Endothelial cell of umbilical vein (primary cell): ENCODE data around the gene PCTP. TPM values are rescaled to one million over a fixed set of nuclear protein-coding genes. Genes with fewer than 3 reads are reported as not detected.

Experiments used
- BruUV-seq: library from RNA; stranded (reverse); fragments of 400-500 nt; replicated peaks from 2 replicates; lab custom pipeline; 2021; lab: Mats Ljungman, UMichigan
- CTCF ChIA-PET: fragments of 300-600, 350-600 bp; sonication (Branson Sonifier 250); formaldehyde crosslinking; loops from one replicate; lab custom pipeline; 2021; ENCODE audit warnings: antibody characterized with exemption, inconsistent platforms; lab: Charles Lee
- POLR2A ChIA-PET: fragments of 300-600, 350-600 bp; sonication (Branson Sonifier 250); formaldehyde crosslinking; loops from one replicate; lab custom pipeline; 2021; ENCODE audit warnings: antibody characterized with exemption, inconsistent platforms; lab: Charles Lee
- DNase-seq: peaks from one replicate; pipeline ENCODE4 v3.0.0-alpha.2; 2011; ENCODE audit warnings: low read depth, low spot score
- FAIRE-seq: peaks from 2 replicates; lab custom pipeline; 2011; peaks lifted over from hg19 to GRCh38; lab: Jason Lieb, UNC
- H2AFZ ChIP-seq: 2 replicates; pipeline ENCODE4 v1.6.0; 2012; ENCODE audit warnings: low read depth, low read length, control low read depth, inconsistent platforms
- H3K27ac ChIP-seq: 2 replicates; pipeline ENCODE4 v1.5.1; 2011; ENCODE audit warnings: low read depth, mild to moderate bottlenecking, control low read depth, low read length, moderate library complexity; ENCODE audit not compliant: insufficient read depth
- H3K27me3 ChIP-seq, 2 experiments: 2 replicates each; pipeline versions ENCODE4 v1.6.0 to v1.6.1; 2011; ENCODE audit warnings: low read length in 2 of 2, mixed read lengths in 1 of 2; ENCODE audit not compliant: control insufficient read depth in 2 of 2, insufficient read depth in 2 of 2
- H3K36me3 ChIP-seq, 2 experiments: 2 replicates in 1 of 2; 3 replicates in 1 of 2; pipeline ENCODE4 v1.5.1; 2011; ENCODE audit warnings: low read length in 2 of 2, mild to moderate bottlenecking in 1 of 2, moderate library complexity in 1 of 2; ENCODE audit not compliant: control insufficient read depth in 2 of 2, insufficient read depth in 2 of 2; ENCODE audit errors: extremely low read depth in 1 of 2
- H3K4me1 ChIP-seq: 3 replicates; pipeline ENCODE4 v1.5.1; 2011; ENCODE audit warnings: mild to moderate bottlenecking, low read length; ENCODE audit not compliant: control insufficient read depth, insufficient read depth; ENCODE audit errors: extremely low read depth
- H3K4me2 ChIP-seq: 2 replicates; pipeline ENCODE4 v1.6.1; 2011; ENCODE audit warnings: low read length, control low read depth, mixed read lengths; ENCODE audit not compliant: insufficient read depth
- H3K4me3 ChIP-seq, 3 experiments: fragments of 200-600 bp in 1 of 3; sonication (generic), shearing (Covaris generic) in 1 of 3; replicated peaks in 1 of 3; 2 replicates each; pipeline ENCODE4 v1.5.1; 2011 to 2016; ENCODE audit warnings: control low read depth in 3 of 3, low read length in 3 of 3, mild to moderate bottlenecking in 2 of 3, inconsistent platforms in 1 of 3, low read depth in 1 of 3, moderate library complexity in 1 of 3; ENCODE audit not compliant: insufficient read depth in 1 of 3
- H3K79me2 ChIP-seq: 2 replicates; pipeline ENCODE4 v1.6.0; 2012; ENCODE audit warnings: low read length, inconsistent platforms; ENCODE audit not compliant: control insufficient read depth, insufficient read depth
- H3K9ac ChIP-seq: replicated peaks from 2 replicates; pipeline ENCODE3; 2011; ENCODE audit warnings: low read length, control low read depth; ENCODE audit not compliant: insufficient read depth; ENCODE audit errors: extremely low read depth
- H3K9me1 ChIP-seq: replicated peaks from 3 replicates; pipeline ENCODE4 v1.6.0; 2011; ENCODE audit warnings: mild to moderate bottlenecking, low read length; ENCODE audit not compliant: control insufficient read depth, insufficient read depth; ENCODE audit errors: extremely low read depth
- H3K9me3 ChIP-seq: replicated peaks from 2 replicates; pipeline ENCODE4 v1.5.1; 2012; ENCODE audit warnings: low read length, inconsistent platforms; ENCODE audit not compliant: control insufficient read depth, insufficient read depth
- H4K20me1 ChIP-seq: replicated peaks from 2 replicates; pipeline ENCODE3; 2011; ENCODE audit warnings: mild to moderate bottlenecking, low read length; ENCODE audit not compliant: control insufficient read depth, insufficient read depth; ENCODE audit errors: extremely low read depth
- CTCF ChIP-seq, 2 donors: IDR thresholded peaks; 1 replicate in 1 of 2; 2 replicates in 1 of 2; pipeline ENCODE4 v1.5.1; 2011; ENCODE audit warnings: low read length in 2 of 2, mild to moderate bottlenecking in 2 of 2, moderate library complexity in 2 of 2, control low read depth in 1 of 2, inconsistent platforms in 1 of 2, low read depth in 1 of 2; ENCODE audit not compliant: insufficient read depth in 1 of 2; ENCODE audit errors: extremely low read depth in 1 of 2
- EZH2 ChIP-seq: IDR thresholded peaks from 2 replicates; pipeline ENCODE4 v1.6.1; 2012; ENCODE audit warnings: borderline replicate concordance, low read depth, mild to moderate bottlenecking, moderate library complexity, low read length, inconsistent platforms; ENCODE audit not compliant: severe bottlenecking
- FOS ChIP-seq: IDR thresholded peaks from 2 replicates; pipeline ENCODE4 v1.6.1; 2011; ENCODE audit warnings: mild to moderate bottlenecking, low read length, moderate library complexity, borderline replicate concordance; ENCODE audit not compliant: insufficient read depth
- GATA2 ChIP-seq: IDR thresholded peaks from 2 replicates; pipeline ENCODE4 v1.7.0; 2011; ENCODE audit warnings: low read depth, mild to moderate bottlenecking, moderate library complexity, mixed read lengths, low read length; ENCODE audit not compliant: insufficient read length, insufficient read depth
- JUN ChIP-seq: IDR thresholded peaks from 2 replicates; pipeline ENCODE4 v1.6.1; 2011; ENCODE audit warnings: borderline replicate concordance, low read depth; ENCODE audit not compliant: insufficient read length, insufficient read depth
- MYC ChIP-seq: IDR thresholded peaks from one replicate; pipeline ENCODE4 v1.6.1; 2011; ENCODE audit warnings: mild to moderate bottlenecking, low read depth, low read length
- POLR2A ChIP-seq: IDR thresholded peaks from 2 replicates; pipeline ENCODE4 v1.6.1; 2012; ENCODE audit warnings: low read depth, mild to moderate bottlenecking, control low read depth, low read length
- POLR2AphosphoS5 ChIP-seq: IDR thresholded peaks from 2 replicates; pipeline ENCODE4 v1.6.1; 2012; ENCODE audit warnings: low read depth, mild to moderate bottlenecking, control low read depth, low read length, moderate library complexity; ENCODE audit not compliant: insufficient read depth
- dilution Hi-C: fragments of 300-500 bp; cut with MboI; formaldehyde crosslinking; loops from one replicate; pipeline ENCODE4 v1.15.0; 2019; ENCODE audit warnings: low sequenced_read_pairs; ENCODE audit not compliant: extremely low pct_ligation_motif_present
- intact Hi-C: fragments of 100-400 bp; cut with micrococcal nuclease; formaldehyde crosslinking; loops from one replicate; pipeline ENCODE4 v1.10.0; 2022
- polyA plus RNA-seq, 4 experiments: library from polyadenylated mRNA; depleted of rRNA in 3 of 4; stranded (reverse) in 3 of 4; unstranded in 1 of 4; fragments of >200 nt; gene quantifications; 2 replicates each; pipeline versions ENCODE4 v1.2.1 to v1.2.3, GENCODE V29; 2011 to 2012; ENCODE audit warnings: missing spikeins in 1 of 4
- total RNA-seq: library from RNA; stranded (reverse); gene quantifications from 2 replicates; pipeline ENCODE4 v1.2.3, GENCODE V29; 2021
- TF ChIP-seq, protein P1 (sequence below): IDR thresholded peaks from 2 replicates; pipeline ENCODE4 v1.6.1; 2011; ENCODE audit not compliant: insufficient read depth, insufficient read length

Gene PCTP
- total and polyA plus RNA-seq, 2 donors (not counting 3 experiments of a cell fraction or from before 2014, with no cell fraction given): 13.5 to 18.3 TPM

DNA sequence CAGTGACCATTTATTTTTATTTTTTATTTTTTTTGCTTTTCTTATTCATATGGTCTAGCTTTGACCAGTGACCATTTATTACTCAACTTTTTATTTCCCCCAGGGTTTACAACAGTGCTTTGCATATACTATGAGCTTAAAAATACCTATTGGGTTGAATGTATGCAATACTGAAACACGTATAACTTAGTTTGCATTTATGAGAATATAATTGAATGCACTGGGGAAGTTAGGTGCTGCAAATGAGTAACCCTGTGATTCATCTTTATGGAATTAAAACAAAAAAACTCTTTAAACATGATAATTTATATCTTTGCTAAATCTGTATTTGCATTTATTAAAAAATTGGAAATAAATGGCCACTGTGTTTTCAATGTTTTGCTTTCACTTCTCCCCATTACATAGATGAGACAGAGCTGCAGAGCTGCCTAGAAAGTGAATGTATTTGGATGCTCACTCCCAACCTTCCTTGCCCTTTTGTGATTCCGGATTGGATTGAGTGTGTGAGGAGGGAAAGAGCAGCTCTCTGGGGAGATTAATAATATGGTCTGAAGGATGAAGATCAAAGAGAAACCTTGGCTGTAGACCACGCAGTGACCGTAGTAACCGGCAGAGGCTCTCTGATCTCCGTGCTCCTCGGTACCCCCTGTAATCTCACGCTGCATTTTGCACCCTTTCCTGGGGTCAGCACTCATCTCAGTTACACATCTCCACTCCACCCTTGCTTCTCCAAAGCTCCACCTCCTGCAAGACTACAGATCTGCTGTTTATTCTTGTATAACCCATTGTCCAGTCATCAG is 42.5 kb upstream of the PCTP start:
- no peak for DNase-seq
- no peak for FAIRE-seq
- Histone ChIP-seq H3K4me3 (no peak overlapping the region), H3K27me3 (no peaks in the 10 kb centered on the region), H3K4me2 (no peak overlapping the region), H4K20me1 (no peaks in the 10 kb centered on the region), H3K9me3 (no peaks in the 10 kb centered on the region), H3K9me1 (no peaks in the 10 kb centered on the region), H3K9ac (no peak overlapping the region), H3K4me1 (no peaks in the 10 kb centered on the region), H3K27ac (no peak overlapping the region), H2AFZ (no peak overlapping the region), H3K79me2 (no peaks in the 10 kb centered on the region), H3K36me3 (no peaks in the 10 kb centered on the region)
- TF ChIP-seq EZH2: no peak
- TF ChIP-seq JUN: no peak
- no peak for TF ChIP-seq POLR2AphosphoS5
- TF ChIP-seq FOS: no peak
- TF ChIP-seq MYC: no peak
- TF ChIP-seq, protein P1, sequence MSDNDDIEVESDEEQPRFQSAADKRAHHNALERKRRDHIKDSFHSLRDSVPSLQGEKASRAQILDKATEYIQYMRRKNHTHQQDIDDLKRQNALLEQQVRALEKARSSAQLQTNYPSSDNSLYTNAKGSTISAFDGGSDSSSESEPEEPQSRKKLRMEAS: no peak
- TF ChIP-seq GATA2: no peak
- no peak for TF ChIP-seq CTCF (IDR thresholded peaks at IDR 0.05; ENCODE audit: extremely low read depth in 1 of 2, insufficient read depth in 1 of 2, low read depth in 1 of 2, low read length in 2 of 2)
- TF ChIP-seq POLR2A: no peak
- CTCF ChIA-PET: interaction anchor here (0.6 to 2.5 kb wide), 4 partner anchors 9 to 107 kb away, joined by 3 to 10 read pairs (median 4); no protein-coding TSS in a partner anchor
- intact Hi-C loops (no loop called here), dilution Hi-C loops (no loop called here)
- POLR2A ChIA-PET: no interaction called here
- no TSS peak for BruUV-seq
